SK-N-SH treated with all-trans-retinoic acid at 6 μM for 48 hours (cell line): ENCODE results near the gene TMEM51.

ENCODE experiments used
- ARNTL ChIP-seq: fragments of 450-650 bp; formaldehyde crosslinking; IDR thresholded peaks from 2 replicates; pipeline ENCODE4 v1.5.0; 2020; ENCODE audit warnings: low read depth, mild to moderate bottlenecking, moderate library complexity, borderline replicate concordance
- BACH2 ChIP-seq: fragments of 250-450 bp; sonication (Bioruptor Pico); IDR thresholded peaks from 2 replicates; pipeline ENCODE4 v1.9.0; 2021; ENCODE audit warnings: mild to moderate bottlenecking, borderline replicate concordance
- CREB5 ChIP-seq: fragments of 250-450 bp; sonication (Bioruptor Pico); IDR thresholded peaks from 2 replicates; pipeline ENCODE4 v1.5.1; 2020; ENCODE audit warnings: low read depth, mild to moderate bottlenecking, moderate library complexity
- CSDC2 ChIP-seq: fragments of 250-450 bp; sonication (Bioruptor Pico); IDR thresholded peaks from 2 replicates; pipeline ENCODE4 v1.5.0; 2020; ENCODE audit warnings: mild to moderate bottlenecking, moderate library complexity
- CSRNP3 ChIP-seq: fragments of 250-450 bp; sonication (Bioruptor Pico); IDR thresholded peaks from 2 replicates; pipeline ENCODE4 v1.5.1; 2021; ENCODE audit warnings: mild to moderate bottlenecking, moderate library complexity
- ISL1 ChIP-seq: fragments of 250-450 bp; sonication (Bioruptor Pico); IDR thresholded peaks from 2 replicates; pipeline ENCODE4 v2.1.2; 2022; ENCODE audit warnings: mild to moderate bottlenecking, moderate library complexity
- OSR1 ChIP-seq: fragments of 250-450 bp; sonication (Bioruptor Pico); IDR thresholded peaks from 2 replicates; pipeline ENCODE4 v1.8.0; 2022; ENCODE audit warnings: moderate library complexity, mild to moderate bottlenecking, inconsistent platforms
- POU6F1 ChIP-seq: fragments of 250-450 bp; sonication (Bioruptor Pico); IDR thresholded peaks from 2 replicates; pipeline ENCODE4 v1.8.0; 2021; ENCODE audit warnings: low read depth, mild to moderate bottlenecking, moderate library complexity, borderline replicate concordance
- ZFP3 ChIP-seq: fragments of 250-450 bp; sonication (Bioruptor Pico); IDR thresholded peaks from 2 replicates; pipeline ENCODE4 v1.5.0; 2020; ENCODE audit warnings: mild to moderate bottlenecking, moderate library complexity
- ZFP30 ChIP-seq: fragments of 450-650 bp; formaldehyde crosslinking; IDR thresholded peaks from 2 replicates; pipeline ENCODE4 v1.5.0; 2022; ENCODE audit warnings: mild to moderate bottlenecking, moderate library complexity
- ZNF8 ChIP-seq: fragments of 450-650 bp; formaldehyde crosslinking; IDR thresholded peaks from 2 replicates; pipeline ENCODE4 v1.5.0; 2020; ENCODE audit warnings: mild to moderate bottlenecking, moderate library complexity

DNA sequence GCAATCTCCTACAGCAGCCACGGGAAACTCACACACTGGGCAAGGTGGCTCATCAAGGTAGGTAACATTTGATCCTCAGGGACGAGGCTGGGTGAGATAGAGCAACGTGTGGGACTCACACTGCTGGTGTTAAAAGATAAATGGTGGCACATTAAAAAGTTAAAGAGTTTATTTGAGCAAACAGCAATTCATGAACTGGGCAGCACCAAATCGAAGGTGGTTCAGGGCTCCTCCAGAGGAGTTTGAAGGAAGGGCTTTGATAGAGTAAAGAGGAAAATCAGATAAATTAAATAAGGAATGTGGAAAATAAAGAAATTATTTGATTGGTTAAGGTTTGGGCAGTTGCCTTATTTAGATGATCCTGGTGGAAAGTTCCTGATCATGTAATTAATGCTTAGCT, 23.6 kb upstream of the TMEM51 start:
- TF ChIP-seq ZFP3 (CRISPR knock-in tag), result no peak
- TF ChIP-seq ZNF8 (CRISPR knock-in tag), result no peak
- TF ChIP-seq ZFP30, result no peak
- TF ChIP-seq CSDC2 (CRISPR knock-in tag), result no peak
- TF ChIP-seq CREB5 (CRISPR knock-in tag), result no peak
- no peak for TF ChIP-seq POU6F1 (CRISPR knock-in tag)
- no peak for TF ChIP-seq BACH2 (CRISPR knock-in tag)
- no peak for TF ChIP-seq OSR1 (CRISPR knock-in tag)
- TF ChIP-seq ISL1 (CRISPR knock-in tag), result no peak
- no peak for TF ChIP-seq CSRNP3 (CRISPR knock-in tag)
- no peak for TF ChIP-seq ARNTL (CRISPR knock-in tag)
